ENCODE results near the gene TSPAN14.

The TSPAN14 gene

DNA sequence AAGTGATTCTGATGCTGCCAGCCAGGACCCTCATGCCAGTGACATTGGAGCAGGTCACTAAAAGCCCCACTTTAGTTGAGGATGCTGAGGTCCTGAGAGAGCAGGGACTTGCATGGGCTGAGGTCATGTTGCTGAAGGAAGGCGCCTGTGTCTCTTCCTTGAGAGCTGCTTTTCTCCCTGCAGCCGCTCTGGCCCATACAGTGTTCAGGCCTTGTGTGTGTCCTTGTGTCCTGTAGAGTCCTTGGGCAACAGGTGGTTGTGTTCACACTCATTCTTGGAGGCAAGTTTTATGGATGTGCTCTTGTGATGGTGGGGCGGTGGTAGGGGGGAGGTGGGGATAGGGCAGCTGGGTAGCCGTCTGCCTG, 33.3 kb downstream of the TSPAN14 start:
- no peak for DNase-seq (ENCODE audit: low spot score)
- in situ Hi-C loops (cut with MboI; ENCODE audit: low pct_unique_long_range_greater_than_20kb, low sequenced_read_pairs, unreplicated experiment), result no loop called here
- TF ChIP-seq, protein P1, sequence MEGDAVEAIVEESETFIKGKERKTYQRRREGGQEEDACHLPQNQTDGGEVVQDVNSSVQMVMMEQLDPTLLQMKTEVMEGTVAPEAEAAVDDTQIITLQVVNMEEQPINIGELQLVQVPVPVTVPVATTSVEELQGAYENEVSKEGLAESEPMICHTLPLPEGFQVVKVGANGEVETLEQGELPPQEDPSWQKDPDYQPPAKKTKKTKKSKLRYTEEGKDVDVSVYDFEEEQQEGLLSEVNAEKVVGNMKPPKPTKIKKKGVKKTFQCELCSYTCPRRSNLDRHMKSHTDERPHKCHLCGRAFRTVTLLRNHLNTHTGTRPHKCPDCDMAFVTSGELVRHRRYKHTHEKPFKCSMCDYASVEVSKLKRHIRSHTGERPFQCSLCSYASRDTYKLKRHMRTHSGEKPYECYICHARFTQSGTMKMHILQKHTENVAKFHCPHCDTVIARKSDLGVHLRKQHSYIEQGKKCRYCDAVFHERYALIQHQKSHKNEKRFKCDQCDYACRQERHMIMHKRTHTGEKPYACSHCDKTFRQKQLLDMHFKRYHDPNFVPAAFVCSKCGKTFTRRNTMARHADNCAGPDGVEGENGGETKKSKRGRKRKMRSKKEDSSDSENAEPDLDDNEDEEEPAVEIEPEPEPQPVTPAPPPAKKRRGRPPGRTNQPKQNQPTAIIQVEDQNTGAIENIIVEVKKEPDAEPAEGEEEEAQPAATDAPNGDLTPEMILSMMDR (IDR thresholded peaks at IDR 0.05; ENCODE audit: extremely low read depth, insufficient read depth, missing control alignments), result no peak

DNA sequence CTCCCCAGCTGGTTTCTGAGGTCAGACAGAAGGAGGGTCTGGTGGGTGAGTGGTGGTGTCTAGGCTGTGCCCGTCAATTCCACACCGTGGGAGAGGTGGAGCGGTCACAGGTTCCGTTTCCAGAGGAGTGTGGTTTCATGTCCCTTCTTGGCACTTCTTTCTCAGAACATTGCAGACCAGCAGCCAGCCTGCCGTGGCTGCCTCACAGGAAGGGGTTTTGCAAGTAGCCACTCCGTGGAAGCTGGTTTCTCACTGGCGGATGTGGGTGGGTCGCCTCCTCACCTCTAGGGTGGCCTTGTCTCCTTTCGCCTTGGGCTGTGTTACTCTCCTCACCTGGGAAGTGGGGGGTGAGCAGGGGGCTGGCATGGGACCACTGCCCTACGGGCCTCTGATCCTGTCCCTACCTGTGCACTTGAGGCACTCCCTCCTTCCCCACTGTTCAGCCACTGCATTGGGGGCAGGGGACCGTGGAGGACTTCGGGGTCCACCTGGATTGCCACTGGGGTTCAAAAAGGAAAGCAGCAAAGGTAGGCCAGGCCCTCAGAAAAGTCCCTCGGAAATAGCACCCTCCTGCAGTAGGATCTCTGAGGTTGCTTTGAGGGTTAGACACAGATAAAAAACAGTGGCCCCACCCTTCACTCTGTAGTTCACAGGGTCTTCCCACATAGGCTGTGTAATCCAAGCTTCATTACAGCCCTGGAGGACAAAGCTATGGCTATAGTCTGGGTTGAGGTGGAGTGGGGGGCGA, 33.9 kb downstream of the TSPAN14 start:
- TF ChIP-seq, protein P1 (IDR thresholded peaks at IDR 0.05; ENCODE audit: extremely low read depth, insufficient read depth, missing control alignments), result no peak
- no peak for DNase-seq (ENCODE audit: low spot score)
- in situ Hi-C loops (cut with MboI; ENCODE audit: low pct_unique_long_range_greater_than_20kb, low sequenced_read_pairs, unreplicated experiment), result no loop called here

DNA sequence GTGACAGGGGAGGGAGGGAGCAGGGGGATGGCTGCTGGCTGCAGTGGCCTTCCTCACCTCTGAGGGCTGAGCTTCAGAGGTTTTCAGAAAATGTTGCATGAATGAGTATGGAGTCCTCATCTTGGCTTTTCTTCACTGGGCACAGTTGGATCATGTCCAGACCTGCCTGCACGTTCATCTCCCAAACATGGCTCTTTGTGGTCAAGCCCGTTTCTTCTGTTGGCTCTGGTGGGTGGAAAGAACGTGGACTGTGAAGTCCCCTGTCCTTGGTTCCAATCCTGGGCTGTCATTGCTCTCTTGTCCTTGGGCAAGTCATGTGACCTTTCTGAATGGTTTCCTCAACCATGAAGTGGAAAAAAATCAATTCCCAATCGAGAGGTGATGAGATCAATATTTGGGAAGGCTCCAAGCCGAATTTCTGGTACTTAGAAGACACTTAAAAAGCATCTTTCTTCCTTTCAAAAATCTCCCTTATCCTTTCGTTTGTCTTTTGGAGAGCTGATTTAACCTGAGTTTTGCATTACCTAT, 34.5 kb downstream of the TSPAN14 start:
- TF ChIP-seq, protein P1 (IDR thresholded peaks at IDR 0.05; ENCODE audit: extremely low read depth, insufficient read depth, missing control alignments), result no peak
- DNase-seq (ENCODE audit: low spot score), result no peak
- in situ Hi-C loops (cut with MboI; ENCODE audit: low pct_unique_long_range_greater_than_20kb, low sequenced_read_pairs, unreplicated experiment), result no loop called here

DNA sequence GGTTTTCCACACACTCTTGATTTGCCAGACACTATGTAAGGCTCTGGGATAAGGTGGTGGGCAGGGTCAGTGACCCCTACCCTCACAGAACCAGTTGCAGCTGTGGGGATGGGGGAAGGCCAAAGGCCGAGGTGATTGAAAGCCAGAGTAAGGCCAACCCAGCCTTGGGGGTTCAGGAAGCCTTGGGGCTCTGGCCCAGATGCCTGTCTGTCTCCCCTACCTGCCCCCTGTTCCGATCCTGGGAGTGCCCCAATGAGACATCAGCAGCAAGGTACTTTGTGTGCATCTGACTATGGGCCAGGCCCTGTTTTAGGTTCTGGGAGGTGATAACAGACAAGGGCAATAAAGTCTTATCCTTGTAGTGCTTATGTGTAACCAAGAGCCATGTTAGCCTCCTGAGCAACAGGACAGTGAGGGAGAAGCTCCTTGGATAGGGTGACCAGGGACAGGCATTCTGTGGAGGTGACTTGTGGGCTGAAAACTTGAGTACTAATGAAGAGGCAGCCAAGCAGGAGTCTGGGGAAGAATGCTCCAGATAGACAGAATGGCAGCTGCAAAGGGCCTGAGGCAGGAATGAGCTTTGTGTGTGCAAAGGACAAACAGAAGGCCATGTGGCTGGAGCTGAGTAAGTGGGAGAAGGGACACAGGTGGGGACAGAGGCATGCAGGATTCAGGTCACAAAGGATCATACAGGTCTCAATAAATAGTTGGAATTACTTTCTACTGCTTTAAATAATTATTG, 35.4 kb downstream of the TSPAN14 start:
- TF ChIP-seq, protein P1 (IDR thresholded peaks at IDR 0.05; ENCODE audit: extremely low read depth, insufficient read depth, missing control alignments), result no peak
- in situ Hi-C loops (cut with MboI; ENCODE audit: low pct_unique_long_range_greater_than_20kb, low sequenced_read_pairs, unreplicated experiment), result no loop called here

DNA sequence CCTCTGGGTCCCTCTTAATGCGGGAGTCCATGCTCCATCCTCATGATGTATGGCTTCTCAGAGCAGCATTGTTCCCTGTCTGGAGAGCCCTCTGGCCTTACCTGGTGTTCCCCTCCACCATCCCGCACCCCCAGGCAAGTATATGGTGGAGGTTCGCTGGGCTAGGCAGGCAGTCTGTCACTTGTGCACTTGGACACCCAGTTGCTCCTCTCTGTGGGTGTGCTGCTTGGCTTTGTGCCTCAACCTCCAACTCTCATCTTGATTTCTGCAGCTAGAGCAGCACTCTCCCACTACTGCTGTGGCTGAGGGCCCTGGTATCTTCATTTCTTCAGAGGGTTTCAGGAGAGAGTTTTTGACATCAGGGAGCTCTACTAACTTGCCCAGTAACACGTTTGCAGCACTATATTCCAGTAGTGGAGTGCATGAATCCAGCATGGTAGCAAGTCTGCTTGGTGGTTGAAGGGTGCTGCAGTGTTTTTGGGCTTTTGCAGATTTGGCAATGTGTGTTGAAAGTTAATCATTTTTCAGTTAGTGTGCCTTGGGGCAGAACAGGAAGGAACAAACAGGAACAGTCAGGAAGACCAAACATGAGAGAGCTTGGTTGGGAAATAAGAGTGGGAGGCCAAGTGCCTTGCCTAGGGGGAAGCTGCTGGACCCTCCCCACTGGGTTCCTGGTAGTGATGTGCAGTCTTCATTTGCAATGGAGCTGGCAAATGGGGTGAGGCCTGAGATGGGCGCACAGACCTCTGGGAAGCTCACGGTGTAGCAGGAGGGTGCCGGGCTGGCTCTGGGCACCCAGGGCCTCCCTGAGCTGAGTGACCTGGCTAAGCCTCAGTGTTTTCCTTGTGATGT, 37.4 kb downstream of the TSPAN14 start:
- in situ Hi-C loops (cut with MboI; ENCODE audit: low pct_unique_long_range_greater_than_20kb, low sequenced_read_pairs, unreplicated experiment), result no loop called here
- no peak for DNase-seq (ENCODE audit: low spot score)
- TF ChIP-seq, protein P1 (IDR thresholded peaks at IDR 0.05; ENCODE audit: extremely low read depth, insufficient read depth, missing control alignments), result no peak

More for the DNA sequence above, 35.4 kb downstream of the TSPAN14 start:
- DNase-seq (ENCODE audit: low spot score), result no peak

DNA sequence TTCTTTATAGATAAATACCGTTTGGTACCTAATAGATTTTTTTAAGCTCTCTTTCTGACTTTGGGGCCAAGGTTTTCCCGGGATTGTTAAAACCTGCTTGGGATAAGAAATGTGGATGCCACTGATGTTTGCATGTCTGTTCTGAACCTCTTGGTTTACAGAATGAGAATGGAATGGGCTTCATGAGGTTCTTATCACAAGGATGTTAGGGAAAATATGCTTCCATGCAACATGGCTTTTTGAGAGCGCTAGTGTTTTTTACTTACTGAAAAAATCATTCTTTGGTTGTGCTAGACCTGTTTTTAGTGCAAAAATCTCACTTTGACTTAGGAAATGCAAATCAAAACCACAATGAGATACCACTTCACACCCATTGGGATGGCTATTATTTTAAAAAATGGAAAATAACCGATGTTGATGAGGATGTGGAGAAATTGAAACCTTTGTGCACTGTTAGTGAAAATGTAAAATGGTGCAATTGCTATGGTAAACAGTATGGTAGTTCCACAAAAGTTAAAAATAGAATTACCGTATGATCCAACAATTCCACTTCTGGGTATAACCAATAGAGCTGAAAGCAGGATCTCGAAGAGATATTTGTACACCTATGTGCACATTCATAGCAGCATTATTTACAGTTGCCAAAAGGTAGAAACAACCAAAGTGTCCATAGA, 38.9 kb downstream of the TSPAN14 start:
- DNase-seq (ENCODE audit: low spot score), result no peak
- TF ChIP-seq, protein P1 (IDR thresholded peaks at IDR 0.05; ENCODE audit: extremely low read depth, insufficient read depth, missing control alignments), result no peak
- in situ Hi-C loops (cut with MboI; ENCODE audit: low pct_unique_long_range_greater_than_20kb, low sequenced_read_pairs, unreplicated experiment), result no loop called here
